Mucosa of stomach (tissue), 1 donor: ENCODE results near the gene NR1H4.
"Not testable (repeated sequence)": the region's sequence is repeated elsewhere in the genome, so short reads cannot be mapped to it uniquely, and the experiment has no call there.

Source experiments
- H3K27me3 ChIP-seq: one replicate; pipeline ENCODE4 v1.7.0; 2013; ENCODE audit warnings: mild to moderate bottlenecking, low read length; ENCODE audit not compliant: control insufficient read depth, insufficient read depth
- H3K36me3 ChIP-seq: one replicate; pipeline ENCODE4 v1.7.0; 2013; ENCODE audit warnings: low read length; ENCODE audit not compliant: control insufficient read depth, insufficient read depth
- H3K4me1 ChIP-seq: one replicate; pipeline ENCODE4 v1.7.0; 2013; ENCODE audit warnings: mild to moderate bottlenecking, low read length; ENCODE audit not compliant: control insufficient read depth, insufficient read depth
- H3K4me3 ChIP-seq: one replicate; pipeline ENCODE4 v1.7.0; 2013; ENCODE audit warnings: low read length
- H3K9ac ChIP-seq: one replicate; pipeline ENCODE4 v1.7.0; 2013; ENCODE audit warnings: mild to moderate bottlenecking, low read length, moderate library complexity
- H3K9me3 ChIP-seq: one replicate; pipeline ENCODE4 v1.7.0; 2013; ENCODE audit warnings: mild to moderate bottlenecking, low read length, moderate library complexity; ENCODE audit not compliant: control insufficient read depth
- donor health status: Pancreatic carcinoma.

NR1H4 gene

GRCh38 chr12:100473716-100474150 lies at the start of gene NR1H4:
TSS of gene NR1H4 (plus strand) at chr12:100473866. CDS start at chr12:100493324, 19,458 bp downstream.
- Histone ChIP-seq H3K9me3 (no peaks in the 10 kb centered on the region), H3K4me1 (no peaks in the 10 kb centered on the region), H3K4me3 (no peak within 1 kb of the TSS), H3K9ac (no peak within 1 kb of the TSS), H3K36me3 (no peaks in the 10 kb centered on the region), H3K27me3 (no peaks in the 10 kb centered on the region)

DNA sequence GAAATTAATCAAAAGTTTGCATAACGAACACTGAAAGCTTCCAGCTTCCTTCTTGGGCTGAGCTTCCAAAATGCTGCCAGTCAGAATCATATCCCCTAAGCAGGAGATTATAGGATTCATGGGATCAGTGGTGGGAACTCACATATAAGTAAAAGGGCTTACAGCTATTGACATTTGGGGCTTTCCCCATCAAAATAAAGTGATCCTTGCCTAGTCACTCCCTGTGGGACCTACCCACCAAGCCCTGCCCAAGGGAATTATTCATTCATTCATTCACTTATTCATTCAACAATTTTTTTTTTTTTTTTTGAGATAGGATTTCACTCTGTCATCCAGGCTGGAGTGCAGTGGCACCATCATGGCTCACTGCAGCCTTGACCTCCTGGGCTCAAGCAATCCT lies 47.5 kb upstream of the NR1H4 start:
- H3K27me3 ChIP-seq = no peaks in the 10 kb centered on the region
- H3K9me3 ChIP-seq = no peaks in the 10 kb centered on the region
- no peaks in the 10 kb centered on the region for H3K36me3 ChIP-seq
- H3K9ac ChIP-seq = no peak overlapping the region
- H3K4me1 ChIP-seq = no peaks in the 10 kb centered on the region
- H3K4me3 ChIP-seq = no peak overlapping the region

GRCh38 chr12:100427078-100427477 lies 46.6 kb upstream of the NR1H4 start:
- no peaks in the 10 kb centered on the region for H3K9me3 ChIP-seq
- H3K27me3 ChIP-seq = no peaks in the 10 kb centered on the region
- H3K4me1 ChIP-seq = no peaks in the 10 kb centered on the region
- H3K4me3 ChIP-seq = no peak overlapping the region
- no peaks in the 10 kb centered on the region for H3K36me3 ChIP-seq
- H3K9ac ChIP-seq = no peak overlapping the region

GRCh38 chr12:100430251-100430650 lies 43.4 kb upstream of the NR1H4 start:
- H3K9me3 ChIP-seq, H3K4me3 ChIP-seq, H3K27me3 ChIP-seq, H3K9ac ChIP-seq, H3K36me3 ChIP-seq, H3K4me1 ChIP-seq: not testable (repeated sequence)

- H3K4me3 ChIP-seq = no peak overlapping the region
- peaks cover 8% of the 10 kb centered on the region for H3K4me1 ChIP-seq
- no peaks in the 10 kb centered on the region for H3K36me3 ChIP-seq
- no peak overlapping the region for H3K9ac ChIP-seq
- no peaks in the 10 kb centered on the region for H3K27me3 ChIP-seq
- no peaks in the 10 kb centered on the region for H3K9me3 ChIP-seq
Observed at GRCh38 chr12:100433701-100434100, 40.0 kb upstream of the NR1H4 start.

DNA sequence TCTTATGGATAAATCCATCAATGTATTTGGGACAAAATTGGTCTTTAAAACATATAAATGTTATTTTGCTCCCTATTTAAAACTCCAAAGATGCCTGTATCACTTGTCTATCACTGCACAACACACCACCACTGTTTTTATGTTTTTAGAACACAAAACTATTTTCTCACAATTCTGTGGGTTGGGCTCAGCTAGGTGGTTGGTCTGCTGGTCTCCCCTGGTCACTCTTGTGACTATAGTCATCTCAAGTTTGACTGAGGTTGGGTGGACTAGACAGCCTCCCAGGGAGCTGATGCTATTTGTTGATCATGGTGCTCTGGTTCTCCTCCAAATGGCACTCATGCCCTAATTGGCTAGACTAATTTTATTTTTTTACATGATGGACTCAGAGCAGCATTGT lies 39.5 kb upstream of the NR1H4 start:
- Histone ChIP-seq H3K4me1 (peaks cover 8% of the 10 kb centered on the region), H3K36me3 (no peaks in the 10 kb centered on the region), H3K9me3 (no peaks in the 10 kb centered on the region), H3K9ac (no peak overlapping the region), H3K27me3 (no peaks in the 10 kb centered on the region), H3K4me3 (no peak overlapping the region)

GRCh38 chr12:100435957-100436356 lies 37.7 kb upstream of the NR1H4 start:
- H3K27me3 ChIP-seq = no peaks in the 10 kb centered on the region
- H3K36me3 ChIP-seq = no peaks in the 10 kb centered on the region
- no peak overlapping the region for H3K4me3 ChIP-seq
- H3K4me1 ChIP-seq = peaks cover 8% of the 10 kb centered on the region
- no peaks in the 10 kb centered on the region for H3K9me3 ChIP-seq
- no peak overlapping the region for H3K9ac ChIP-seq

- Histone ChIP-seq H3K9me3 (no peaks in the 10 kb centered on the region), H3K36me3 (no peaks in the 10 kb centered on the region), H3K4me3 (no peak overlapping the region), H3K4me1 (peaks cover 8% of the 10 kb centered on the region), H3K27me3 (no peaks in the 10 kb centered on the region), H3K9ac (no peak overlapping the region)
Observed at GRCh38 chr12:100437038-100437841, 36.4 kb upstream of the NR1H4 start.

DNA sequence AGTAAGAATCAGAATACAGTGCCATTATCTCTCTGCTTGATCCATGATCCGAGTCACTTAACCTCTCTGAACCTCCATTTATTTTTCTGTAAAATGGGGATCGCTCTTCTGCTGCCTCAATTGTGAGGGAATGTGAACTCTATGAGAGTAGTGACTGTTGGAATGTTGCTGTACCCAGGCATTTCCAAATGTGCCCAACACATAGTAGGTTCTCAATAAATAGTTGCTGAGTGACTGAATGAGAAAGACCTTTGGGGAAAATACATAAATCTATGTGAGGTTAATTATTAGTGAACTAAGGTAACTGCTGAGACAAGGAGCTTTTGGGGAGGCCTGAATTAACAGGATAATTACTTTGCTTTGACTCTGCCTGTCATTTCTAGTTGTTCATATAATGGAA lies 33.9 kb upstream of the NR1H4 start:
- no peak overlapping the region for H3K4me3 ChIP-seq
- peaks cover 8% of the 10 kb centered on the region for H3K4me1 ChIP-seq
- H3K9me3 ChIP-seq = no peaks in the 10 kb centered on the region
- H3K36me3 ChIP-seq = no peaks in the 10 kb centered on the region
- H3K9ac ChIP-seq = no peak overlapping the region
- H3K27me3 ChIP-seq = no peaks in the 10 kb centered on the region

DNA sequence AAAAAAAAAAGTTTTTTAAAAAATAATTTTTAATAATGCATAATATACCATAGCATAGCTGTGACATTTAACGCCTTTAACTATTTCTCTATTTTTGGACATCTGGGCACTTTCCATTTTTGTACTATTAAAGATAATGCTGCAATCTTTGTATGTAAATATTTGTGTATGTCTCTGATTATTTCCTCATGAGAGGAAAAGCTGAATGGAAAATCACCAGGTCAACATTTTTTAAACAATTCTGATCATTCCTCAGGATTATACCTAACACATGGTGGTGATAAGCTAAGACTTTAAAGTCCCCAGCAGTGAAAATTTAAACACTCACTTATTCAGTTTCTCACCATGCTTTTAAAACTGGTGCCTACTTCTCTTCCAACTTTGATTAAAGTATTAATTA lies 31.3 kb upstream of the NR1H4 start:
- H3K4me3 ChIP-seq = no peak overlapping the region
- H3K9me3 ChIP-seq = no peaks in the 10 kb centered on the region
- H3K36me3 ChIP-seq = no peaks in the 10 kb centered on the region
- no peaks in the 10 kb centered on the region for H3K27me3 ChIP-seq
- no peak overlapping the region for H3K9ac ChIP-seq
- peaks cover 3% of the 10 kb centered on the region for H3K4me1 ChIP-seq

- no peaks in the 10 kb centered on the region for H3K4me1 ChIP-seq
- no peak overlapping the region for H3K4me3 ChIP-seq
- H3K9ac ChIP-seq = no peak overlapping the region
Observed at GRCh38 chr12:100443434-100443833, 30.2 kb upstream of the NR1H4 start.

DNA sequence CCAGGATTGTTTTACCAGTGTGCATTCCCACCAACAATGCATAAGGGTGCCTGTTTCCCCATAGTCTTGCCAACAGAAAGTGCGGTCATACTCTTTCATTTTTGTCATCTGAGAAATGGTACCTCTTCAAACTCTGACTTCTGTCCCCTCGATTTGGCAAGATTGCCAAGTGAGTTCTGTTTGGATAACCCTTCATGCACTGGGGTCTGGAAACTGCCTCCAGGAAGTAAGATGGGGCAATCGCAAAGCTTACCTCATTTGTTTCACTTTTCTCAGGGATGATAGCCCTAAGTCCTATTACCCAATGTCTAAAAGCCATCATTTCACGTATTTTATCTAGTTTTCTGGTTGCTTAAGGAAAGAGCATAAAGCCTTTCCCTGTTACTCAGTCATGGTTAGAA lies 28.6 kb upstream of the NR1H4 start:
- Histone ChIP-seq H3K9me3 (no peaks in the 10 kb centered on the region), H3K4me3 (no peak overlapping the region), H3K27me3 (no peaks in the 10 kb centered on the region), H3K36me3 (no peaks in the 10 kb centered on the region), H3K9ac (no peak overlapping the region), H3K4me1 (no peaks in the 10 kb centered on the region)

More at GRCh38 chr12:100443434-100443833, 30.2 kb upstream of the NR1H4 start:
- H3K36me3 ChIP-seq = no peaks in the 10 kb centered on the region
- H3K9me3 ChIP-seq = no peaks in the 10 kb centered on the region
- no peaks in the 10 kb centered on the region for H3K27me3 ChIP-seq
